Stomach (tissue), 4 donors: Measurements from ENCODE around the gene RBFOX1.

Source experiments
- EP300 ChIP-seq: sonication (generic); formaldehyde crosslinking; IDR thresholded peaks from one replicate; pipeline ENCODE4 v1.6.1; 2017; ENCODE audit warnings: antibody characterized with exemption
- POLR2A ChIP-seq, 4 donors: fragments of 450-650 bp; IDR thresholded peaks; one replicate each; pipeline ENCODE4 v1.6.1; 2016; ENCODE audit warnings: antibody characterized with exemption in 4 of 4, control low read depth in 2 of 4, mild to moderate bottlenecking in 1 of 4, moderate library complexity in 1 of 4
- POLR2AphosphoS5 ChIP-seq, 3 donors: sonication (generic); formaldehyde crosslinking; IDR thresholded peaks; one replicate each; pipeline ENCODE4 v1.6.1; 2016; ENCODE audit warnings: antibody characterized with exemption in 3 of 3
- TF ChIP-seq, protein P1 (sequence below), 7 experiments: fragments of 450-650 bp in 4 of 7; fragments of 200-600 bp in 3 of 7; sonication (generic) in 3 of 7; IDR thresholded peaks; one replicate each; pipeline ENCODE4 v1.5.1; 2016 to 2019; ENCODE audit warnings: antibody characterized with exemption in 7 of 7, control low read depth in 2 of 7, mild to moderate bottlenecking in 1 of 7

GRCh38 chr16:7680296-7680695 lies 347.7 kb downstream of the RBFOX1 start:
- TF ChIP-seq, protein P1, sequence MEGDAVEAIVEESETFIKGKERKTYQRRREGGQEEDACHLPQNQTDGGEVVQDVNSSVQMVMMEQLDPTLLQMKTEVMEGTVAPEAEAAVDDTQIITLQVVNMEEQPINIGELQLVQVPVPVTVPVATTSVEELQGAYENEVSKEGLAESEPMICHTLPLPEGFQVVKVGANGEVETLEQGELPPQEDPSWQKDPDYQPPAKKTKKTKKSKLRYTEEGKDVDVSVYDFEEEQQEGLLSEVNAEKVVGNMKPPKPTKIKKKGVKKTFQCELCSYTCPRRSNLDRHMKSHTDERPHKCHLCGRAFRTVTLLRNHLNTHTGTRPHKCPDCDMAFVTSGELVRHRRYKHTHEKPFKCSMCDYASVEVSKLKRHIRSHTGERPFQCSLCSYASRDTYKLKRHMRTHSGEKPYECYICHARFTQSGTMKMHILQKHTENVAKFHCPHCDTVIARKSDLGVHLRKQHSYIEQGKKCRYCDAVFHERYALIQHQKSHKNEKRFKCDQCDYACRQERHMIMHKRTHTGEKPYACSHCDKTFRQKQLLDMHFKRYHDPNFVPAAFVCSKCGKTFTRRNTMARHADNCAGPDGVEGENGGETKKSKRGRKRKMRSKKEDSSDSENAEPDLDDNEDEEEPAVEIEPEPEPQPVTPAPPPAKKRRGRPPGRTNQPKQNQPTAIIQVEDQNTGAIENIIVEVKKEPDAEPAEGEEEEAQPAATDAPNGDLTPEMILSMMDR (IDR thresholded peaks at IDR 0.05): no peak
- no peak for TF ChIP-seq POLR2A (IDR thresholded peaks at IDR 0.05)
- no peak for TF ChIP-seq EP300
- no peak for TF ChIP-seq POLR2AphosphoS5 (IDR thresholded peaks at IDR 0.05)
